ENCODE measurements around the gene CLCN5.

Gene CLCN5

GRCh38 chrX:49958727-49959485, 36.5 kb downstream of the CLCN5 start:
- no peak for TF ChIP-seq CTCF (IDR thresholded peaks at IDR 0.05; ENCODE audit: control insufficient read depth, extremely low read depth, insufficient read depth)
- no peak for DNase-seq (ENCODE audit: low read depth)
- no peak overlapping the region for H3K4me3 ChIP-seq (ENCODE audit: low read depth, low read length)

- no peak overlapping the region for H3K4me3 ChIP-seq (ENCODE audit: low read depth, low read length)
- no peak for TF ChIP-seq CTCF (IDR thresholded peaks at IDR 0.05; ENCODE audit: control insufficient read depth, extremely low read depth, insufficient read depth)
- no peak for DNase-seq (ENCODE audit: low read depth)
Observed at GRCh38 chrX:49959602-49960001, 37.2 kb downstream of the CLCN5 start.

GRCh38 chrX:49960061-49960460, 37.7 kb downstream of the CLCN5 start:
- no peak for TF ChIP-seq CTCF (IDR thresholded peaks at IDR 0.05; ENCODE audit: control insufficient read depth, extremely low read depth, insufficient read depth)
- H3K4me3 ChIP-seq (ENCODE audit: low read depth, low read length): no peak overlapping the region
- no peak for DNase-seq (ENCODE audit: low read depth)

GRCh38 chrX:49970674-49971073, 48.3 kb downstream of the CLCN5 start:
- H3K4me3 ChIP-seq (ENCODE audit: low read depth, low read length): no peak overlapping the region
- DNase-seq (ENCODE audit: low read depth): no peak
- no peak for TF ChIP-seq CTCF (IDR thresholded peaks at IDR 0.05; ENCODE audit: control insufficient read depth, extremely low read depth, insufficient read depth)

GRCh38 chrX:49972328-49972860, 50.0 kb downstream of the CLCN5 start:
- DNase-seq (ENCODE audit: low read depth): no peak

GRCh38 chrX:49976682-49977197, 54.3 kb downstream of the CLCN5 start:
- H3K4me3 ChIP-seq (ENCODE audit: low read depth, low read length): no peak overlapping the region
- DNase-seq (ENCODE audit: low read depth): no peak
- no peak for TF ChIP-seq CTCF (IDR thresholded peaks at IDR 0.05; ENCODE audit: control insufficient read depth, extremely low read depth, insufficient read depth)

More at GRCh38 chrX:49972328-49972860, 50.0 kb downstream of the CLCN5 start:
- H3K4me3 ChIP-seq (ENCODE audit: low read depth, low read length): no peak overlapping the region
- TF ChIP-seq CTCF (IDR thresholded peaks at IDR 0.05; ENCODE audit: control insufficient read depth, extremely low read depth, insufficient read depth): no peak
